ENCODE measurements around the gene NUAK1.

GRCh38 chr12:106163712-106164111, 25.0 kb upstream of the NUAK1 start:
- TF ChIP-seq, protein P1, sequence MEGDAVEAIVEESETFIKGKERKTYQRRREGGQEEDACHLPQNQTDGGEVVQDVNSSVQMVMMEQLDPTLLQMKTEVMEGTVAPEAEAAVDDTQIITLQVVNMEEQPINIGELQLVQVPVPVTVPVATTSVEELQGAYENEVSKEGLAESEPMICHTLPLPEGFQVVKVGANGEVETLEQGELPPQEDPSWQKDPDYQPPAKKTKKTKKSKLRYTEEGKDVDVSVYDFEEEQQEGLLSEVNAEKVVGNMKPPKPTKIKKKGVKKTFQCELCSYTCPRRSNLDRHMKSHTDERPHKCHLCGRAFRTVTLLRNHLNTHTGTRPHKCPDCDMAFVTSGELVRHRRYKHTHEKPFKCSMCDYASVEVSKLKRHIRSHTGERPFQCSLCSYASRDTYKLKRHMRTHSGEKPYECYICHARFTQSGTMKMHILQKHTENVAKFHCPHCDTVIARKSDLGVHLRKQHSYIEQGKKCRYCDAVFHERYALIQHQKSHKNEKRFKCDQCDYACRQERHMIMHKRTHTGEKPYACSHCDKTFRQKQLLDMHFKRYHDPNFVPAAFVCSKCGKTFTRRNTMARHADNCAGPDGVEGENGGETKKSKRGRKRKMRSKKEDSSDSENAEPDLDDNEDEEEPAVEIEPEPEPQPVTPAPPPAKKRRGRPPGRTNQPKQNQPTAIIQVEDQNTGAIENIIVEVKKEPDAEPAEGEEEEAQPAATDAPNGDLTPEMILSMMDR (IDR thresholded peaks at IDR 0.05) = no peak
- TF ChIP-seq POLR2A (IDR thresholded peaks at IDR 0.05) = no peak
